SK-N-SH (cell line): Measurements from ENCODE around the gene ELAVL4.

Experiments used
- CHD2 ChIP-seq: fragments of 150-350 bp; IDR thresholded peaks from 2 replicates; pipeline ENCODE4 v1.6.1; 2018; ENCODE audit warnings: low read length; ENCODE audit not compliant: partially characterized antibody
- CTCF ChIP-seq: fragments of 200-600 bp; sonication (generic); IDR thresholded peaks from 2 replicates; pipeline ENCODE4 v1.6.1; 2017; ENCODE audit warnings: antibody characterized with exemption, mild to moderate bottlenecking, moderate library complexity
- EP300 ChIP-seq, 2 experiments: IDR thresholded peaks; 2 replicates each; pipeline versions ENCODE4 v1.4.0 to v1.6.1; 2012; ENCODE audit warnings: borderline replicate concordance in 1 of 2, low read depth in 1 of 2, low read length in 1 of 2
- EZH2phosphoT487 ChIP-seq: fragments of 200-600 bp; sonication (generic); IDR thresholded peaks from 2 replicates; pipeline ENCODE4 v1.6.1; 2017; ENCODE audit warnings: low read depth, mixed run types, mild to moderate bottlenecking, antibody characterized with exemption, moderate library complexity, borderline replicate concordance
- GATA2 ChIP-seq: sonication (generic); formaldehyde crosslinking; IDR thresholded peaks from 2 replicates; pipeline ENCODE4 v1.5.0; 2020; ENCODE audit warnings: mild to moderate bottlenecking, missing genetic modification reagents
- JUND ChIP-seq: IDR thresholded peaks from 2 replicates; pipeline ENCODE4 v1.4.0; 2012
- POLR2AphosphoS5 ChIP-seq: IDR thresholded peaks from 2 replicates; pipeline ENCODE4 v1.6.1; 2012; ENCODE audit warnings: low read depth, low read length
- RCOR1 ChIP-seq: fragments of 150-350 bp; IDR thresholded peaks from 2 replicates; pipeline ENCODE4 v1.6.1; 2017; ENCODE audit warnings: antibody characterized with exemption, low read length
- RFX5 ChIP-seq: IDR thresholded peaks from 2 replicates; pipeline ENCODE4 v1.6.1; 2012; ENCODE audit warnings: mild to moderate bottlenecking, improper control_type of control experiment, low read length
- SIN3A ChIP-seq: IDR thresholded peaks from 2 replicates; pipeline ENCODE4 v1.6.1; 2012; ENCODE audit warnings: low read depth, mild to moderate bottlenecking, low read length, moderate library complexity, borderline replicate concordance
- TAF1 ChIP-seq: IDR thresholded peaks from 2 replicates; pipeline ENCODE4 v1.6.1; 2012; ENCODE audit warnings: low read depth, mild to moderate bottlenecking, low read length, moderate library complexity, borderline replicate concordance
- YY1 ChIP-seq: IDR thresholded peaks from 2 replicates; pipeline ENCODE4 v1.4.0; 2012; ENCODE audit warnings: low read depth, mild to moderate bottlenecking
- TF ChIP-seq, protein P1 (sequence below): IDR thresholded peaks from 2 replicates; pipeline ENCODE4 v1.4.0; 2012; ENCODE audit warnings: low read depth, borderline replicate concordance
- TF ChIP-seq, protein P2 (sequence below): IDR thresholded peaks from 2 replicates; pipeline ENCODE4 v1.4.0; 2012; ENCODE audit warnings: low read depth

GRCh38 chr1:50084389-50084788 lies 24.3 kb upstream of the ELAVL4 start:
- TF ChIP-seq EZH2phosphoT487, result no peak
- TF ChIP-seq RFX5, result no peak
- no peak for TF ChIP-seq CTCF
- TF ChIP-seq SIN3A, result no peak
- TF ChIP-seq EP300 (IDR thresholded peaks at IDR 0.05; ENCODE audit: borderline replicate concordance in 1 of 2, low read depth in 1 of 2, low read length in 1 of 2), result no peak
- TF ChIP-seq RCOR1, result no peak
- TF ChIP-seq, protein P1, sequence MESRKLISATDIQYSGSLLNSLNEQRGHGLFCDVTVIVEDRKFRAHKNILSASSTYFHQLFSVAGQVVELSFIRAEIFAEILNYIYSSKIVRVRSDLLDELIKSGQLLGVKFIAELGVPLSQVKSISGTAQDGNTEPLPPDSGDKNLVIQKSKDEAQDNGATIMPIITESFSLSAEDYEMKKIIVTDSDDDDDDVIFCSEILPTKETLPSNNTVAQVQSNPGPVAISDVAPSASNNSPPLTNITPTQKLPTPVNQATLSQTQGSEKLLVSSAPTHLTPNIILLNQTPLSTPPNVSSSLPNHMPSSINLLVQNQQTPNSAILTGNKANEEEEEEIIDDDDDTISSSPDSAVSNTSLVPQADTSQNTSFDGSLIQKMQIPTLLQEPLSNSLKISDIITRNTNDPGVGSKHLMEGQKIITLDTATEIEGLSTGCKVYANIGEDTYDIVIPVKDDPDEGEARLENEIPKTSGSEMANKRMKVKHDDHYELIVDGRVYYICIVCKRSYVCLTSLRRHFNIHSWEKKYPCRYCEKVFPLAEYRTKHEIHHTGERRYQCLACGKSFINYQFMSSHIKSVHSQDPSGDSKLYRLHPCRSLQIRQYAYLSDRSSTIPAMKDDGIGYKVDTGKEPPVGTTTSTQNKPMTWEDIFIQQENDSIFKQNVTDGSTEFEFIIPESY, result no peak
- no peak for TF ChIP-seq YY1
- TF ChIP-seq TAF1, result no peak
- TF ChIP-seq, protein P2, sequence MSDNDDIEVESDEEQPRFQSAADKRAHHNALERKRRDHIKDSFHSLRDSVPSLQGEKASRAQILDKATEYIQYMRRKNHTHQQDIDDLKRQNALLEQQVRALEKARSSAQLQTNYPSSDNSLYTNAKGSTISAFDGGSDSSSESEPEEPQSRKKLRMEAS, result no peak
- no peak for TF ChIP-seq CHD2
- no peak for TF ChIP-seq JUND
- no peak for TF ChIP-seq POLR2AphosphoS5
- no peak for TF ChIP-seq GATA2
